H1 (cell line): ENCODE data around the gene ROR1. TPM values are rescaled to one million over a fixed set of nuclear protein-coding genes. Genes with fewer than 3 reads are reported as not detected.

Source experiments
- CTCF ChIA-PET: fragments of 300-600 bp; sonication (Branson Sonifier 250); formaldehyde crosslinking; loops from one replicate; lab custom pipeline; 2021; ENCODE audit not compliant: partially characterized antibody; lab: Charles Lee
- POLR2A ChIA-PET: fragments of 300-600 bp; sonication (Branson Sonifier 250); formaldehyde crosslinking; loops from one replicate; lab custom pipeline; 2021; ENCODE audit warnings: inconsistent platforms; ENCODE audit not compliant: partially characterized antibody; lab: Charles Lee
- DNase-seq, 2 experiments: peaks; one replicate each; pipeline versions ENCODE4 v3.0.0 to v3.0.0-alpha.2; 2010 to 2022; ENCODE audit warnings: low spot score in 2 of 2, low read depth in 1 of 2, mixed read lengths in 1 of 2
- FAIRE-seq: peaks from 2 replicates; lab custom pipeline; 2011; peaks lifted over from hg19 to GRCh38; lab: Jason Lieb, UNC
- H2AFZ ChIP-seq: 2 replicates; pipeline ENCODE4 v1.8.1; 2012; ENCODE audit warnings: low read length, inconsistent platforms
- H2AK5ac ChIP-seq: 2 replicates; pipeline ENCODE4 v1.6.1; 2013; ENCODE audit warnings: low read depth, low read length
- H2BK120ac ChIP-seq: replicated peaks from 2 replicates; pipeline ENCODE3; 2013; ENCODE audit warnings: low read depth, low read length, inconsistent platforms
- H2BK12ac ChIP-seq: 2 replicates; pipeline ENCODE4 v1.6.1; 2013; ENCODE audit warnings: low read depth, low read length
- H2BK15ac ChIP-seq: 2 replicates; pipeline ENCODE4 v1.6.1; 2013; ENCODE audit warnings: low read length
- H2BK20ac ChIP-seq: 2 replicates; pipeline ENCODE4 v1.6.1; 2013; ENCODE audit warnings: low read length
- H2BK5ac ChIP-seq: 2 replicates; pipeline ENCODE4 v1.6.1; 2013; ENCODE audit warnings: low read depth, low read length
- H3K14ac ChIP-seq: 2 replicates; pipeline ENCODE4 v1.6.1; 2013; ENCODE audit warnings: inconsistent platforms; ENCODE audit not compliant: insufficient read length
- H3K18ac ChIP-seq: 2 replicates; pipeline ENCODE4 v1.6.1; 2013; ENCODE audit warnings: low read length; ENCODE audit errors: extremely low read depth
- H3K23ac ChIP-seq: 2 replicates; pipeline ENCODE4 v1.6.1; 2013; ENCODE audit warnings: inconsistent platforms; ENCODE audit not compliant: insufficient read length
- H3K23me2 ChIP-seq: 2 replicates; pipeline ENCODE4 v1.6.1; 2013; ENCODE audit warnings: low read depth, low read length
- H3K27ac ChIP-seq: 2 replicates; pipeline ENCODE4 v1.6.1; 2011; ENCODE audit warnings: low read depth, low read length, inconsistent platforms
- H3K27me3 ChIP-seq, 4 experiments: replicated peaks in 1 of 4; 1 replicate in 1 of 4; 2 replicates in 3 of 4; pipeline versions ENCODE4 v1.6.1 to v1.8.1; 2011 to 2013; ENCODE audit warnings: low read length in 3 of 4, mild to moderate bottlenecking in 3 of 4, inconsistent platforms in 2 of 4, mixed read lengths in 2 of 4, moderate library complexity in 1 of 4; ENCODE audit not compliant: control insufficient read depth in 3 of 4, insufficient read depth in 3 of 4; ENCODE audit errors: extremely low read depth in 1 of 4
- H3K36me3 ChIP-seq, 4 experiments: 2 replicates each; pipeline versions ENCODE4 v1.6.1 to v1.8.1; 2011 to 2013; ENCODE audit warnings: mild to moderate bottlenecking in 4 of 4, low read length in 3 of 4, moderate library complexity in 2 of 4, control low read depth in 1 of 4, inconsistent platforms in 1 of 4; ENCODE audit not compliant: insufficient read depth in 4 of 4, control insufficient read depth in 2 of 4
- H3K4ac ChIP-seq: replicated peaks from 2 replicates; pipeline ENCODE3; 2013; ENCODE audit warnings: low read length, low read depth, mixed read lengths, inconsistent platforms; ENCODE audit not compliant: insufficient read length
- H3K4me1 ChIP-seq, 4 experiments: replicated peaks in 1 of 4; 1 replicate in 1 of 4; 2 replicates in 3 of 4; pipeline versions ENCODE4 v1.6.1 to v1.8.1; 2011 to 2013; ENCODE audit warnings: low read length in 3 of 4, inconsistent platforms in 2 of 4, mixed read lengths in 1 of 4; ENCODE audit not compliant: insufficient read depth in 4 of 4, control insufficient read depth in 3 of 4
- H3K4me2 ChIP-seq, 2 experiments: 2 replicates each; pipeline versions ENCODE4 v1.6.1 to v1.8.1; 2011 to 2013; ENCODE audit warnings: low read depth in 2 of 2, low read length in 2 of 2, control low read depth in 1 of 2, inconsistent platforms in 1 of 2, mild to moderate bottlenecking in 1 of 2; ENCODE audit not compliant: insufficient read depth in 1 of 2
- H3K4me3 ChIP-seq, 4 experiments: fragments of 200-600, 300-600 bp in 1 of 4; sonication (generic), shearing (Covaris generic), sonication (Bioruptor Twin) in 1 of 4; 2 replicates each; pipeline versions ENCODE4 v1.5.1 to v1.8.1; 2011 to 2016; ENCODE audit warnings: low read length in 4 of 4, low read depth in 3 of 4, control low read depth in 2 of 4, inconsistent platforms in 2 of 4, mild to moderate bottlenecking in 2 of 4, mixed read lengths in 1 of 4, moderate library complexity in 1 of 4; ENCODE audit not compliant: insufficient read depth in 2 of 4; ENCODE audit errors: extremely low read depth in 1 of 4
- H3K56ac ChIP-seq: replicated peaks from 2 replicates; pipeline ENCODE3; 2013; ENCODE audit warnings: low read depth, mild to moderate bottlenecking, mixed read lengths, low read length, inconsistent platforms; ENCODE audit not compliant: insufficient read length
- H3K79me1 ChIP-seq: 2 replicates; pipeline ENCODE4 v1.6.1; 2013; ENCODE audit warnings: low read depth, low read length, control low read depth
- H3K79me2 ChIP-seq, 2 experiments: 2 replicates each; pipeline versions ENCODE4 v1.6.1 to v1.8.1; 2012 to 2013; ENCODE audit warnings: low read length in 2 of 2, mild to moderate bottlenecking in 2 of 2, inconsistent platforms in 1 of 2; ENCODE audit not compliant: insufficient read depth in 2 of 2, control insufficient read depth in 1 of 2
- H3K9ac ChIP-seq, 4 experiments: replicated peaks in 1 of 4; 1 replicate in 1 of 4; 2 replicates in 3 of 4; pipeline versions ENCODE4 v1.6.1 to v1.8.1; 2011 to 2013; ENCODE audit warnings: low read depth in 3 of 4, low read length in 3 of 4, control low read depth in 2 of 4, mild to moderate bottlenecking in 2 of 4, moderate library complexity in 2 of 4, inconsistent platforms in 1 of 4; ENCODE audit errors: extremely low read depth in 1 of 4
- H3K9me3 ChIP-seq, 2 experiments: 2 replicates each; pipeline versions ENCODE4 v1.6.1 to v1.8.1; 2012 to 2013; ENCODE audit warnings: mild to moderate bottlenecking in 2 of 2, moderate library complexity in 2 of 2, control low read depth in 1 of 2, inconsistent platforms in 1 of 2, low read depth in 1 of 2, low read length in 1 of 2, mixed read lengths in 1 of 2; ENCODE audit not compliant: insufficient read depth in 2 of 2
- H4K20me1 ChIP-seq, 2 experiments: replicated peaks in 1 of 2; 2 replicates each; pipeline versions ENCODE3 to v1.8.1; 2011 to 2013; ENCODE audit warnings: inconsistent platforms in 2 of 2, low read length in 2 of 2, mild to moderate bottlenecking in 1 of 2; ENCODE audit not compliant: insufficient read depth in 2 of 2, control insufficient read depth in 1 of 2
- H4K5ac ChIP-seq: 2 replicates; pipeline ENCODE4 v1.6.1; 2013; ENCODE audit warnings: low read length, low read depth, mixed read lengths, inconsistent platforms; ENCODE audit not compliant: insufficient read length
- H4K8ac ChIP-seq: 2 replicates; pipeline ENCODE4 v1.8.0; 2013; ENCODE audit warnings: mild to moderate bottlenecking, moderate library complexity, low read length, inconsistent platforms; ENCODE audit not compliant: insufficient read depth; ENCODE audit errors: extremely low read depth
- H4K91ac ChIP-seq: replicated peaks from 2 replicates; pipeline ENCODE3; 2013; ENCODE audit warnings: low read length, mixed read lengths, inconsistent platforms; ENCODE audit not compliant: insufficient read length
- CEBPB ChIP-seq: IDR thresholded peaks from 2 replicates; pipeline ENCODE4 v1.6.1; 2012; ENCODE audit warnings: low read depth, low read length
- CHD1 ChIP-seq: IDR thresholded peaks from 2 replicates; pipeline ENCODE4 v1.6.1; 2012; ENCODE audit warnings: low read depth, low read length, improper control_type of control experiment
- EZH2 ChIP-seq: fragments of 200-600 bp; sonication (generic); IDR thresholded peaks from 2 replicates; pipeline ENCODE4 v1.7.1; 2012; ENCODE audit warnings: low read depth, mild to moderate bottlenecking, moderate library complexity, low read length, inconsistent platforms; ENCODE audit not compliant: severe bottlenecking
- FOSL1 ChIP-seq: IDR thresholded peaks from 2 replicates; pipeline ENCODE4 v1.6.1; 2011; ENCODE audit warnings: mild to moderate bottlenecking, low read depth, low read length, moderate library complexity; ENCODE audit not compliant: insufficient read depth
- GABPA ChIP-seq: IDR thresholded peaks from 2 replicates; pipeline ENCODE4 v1.6.1; 2011; ENCODE audit warnings: mild to moderate bottlenecking, low read length, moderate library complexity, borderline replicate concordance; ENCODE audit not compliant: insufficient read depth
- JUND ChIP-seq: IDR thresholded peaks from 2 replicates; pipeline ENCODE4 v1.6.1; 2011; ENCODE audit warnings: mild to moderate bottlenecking, improper control_type of control experiment, low read length
- MAX ChIP-seq: IDR thresholded peaks from 2 replicates; pipeline ENCODE4 v1.6.1; 2012; ENCODE audit warnings: inconsistent platforms
- SUZ12 ChIP-seq: fragments of 200-600 bp; sonication (generic); IDR thresholded peaks from 2 replicates; pipeline ENCODE4 v1.6.1; 2012; ENCODE audit warnings: mild to moderate bottlenecking, inconsistent platforms, low read length, moderate library complexity, mixed read lengths
- TAF7 ChIP-seq: optimal IDR thresholded peaks from 2 replicates; pipeline ENCODE3; 2011; ENCODE audit warnings: low read depth, mild to moderate bottlenecking, inconsistent platforms, low read length, moderate library complexity, borderline replicate concordance
- TBP ChIP-seq: IDR thresholded peaks from 2 replicates; pipeline ENCODE4 v1.6.1; 2011; ENCODE audit warnings: low read depth, low read length, improper control_type of control experiment
- ZNF274 ChIP-seq: IDR thresholded peaks from 2 replicates; pipeline ENCODE4 v1.7.0; 2012; ENCODE audit warnings: low read length, borderline replicate concordance; ENCODE audit errors: extremely low read depth
- polyA plus RNA-seq, 7 experiments: library from polyadenylated mRNA; depleted of rRNA in 3 of 7; stranded (reverse) in 5 of 7; unstranded in 2 of 7; fragments of >200 nt in 5 of 7; fragments of 200-250 nt in 2 of 7; gene quantifications; 1 replicate in 5 of 7; 2 replicates in 1 of 7; 4 replicates in 1 of 7; pipeline versions ENCODE4 v1.2.1 to v1.2.3, GENCODE V29; 2011 to 2013; ENCODE audit warnings: missing spikeins in 2 of 7, mixed read lengths in 2 of 7
- total RNA-seq: library from RNA; stranded (reverse); fragmentation: NEBNext Ultra II Directional; extraction: Animal tissue kit (Norgen Biotek cat#: 25700); gene quantifications from 2 replicates; pipeline ENCODE4 v1.2.1, GENCODE V29; 2021
- TF ChIP-seq, protein P1 (sequence below): IDR thresholded peaks from 2 replicates; pipeline ENCODE4 v1.6.1; 2012; ENCODE audit warnings: low read length, inconsistent platforms

Gene ROR1
- total and polyA plus RNA-seq, 2 of the 8 experiments (the other 6 are each of a cell fraction or from before 2014, with no cell fraction given) = 33.6 to 73.6 TPM

- no peak overlapping the region for H3K4me3 ChIP-seq
- 0 out of 2 replicates have a peak, but pooled peaks cover under 1% of the 10 kb centered on the region for H3K23me2 ChIP-seq
- H2BK20ac ChIP-seq = peak overlapping the region; percentile 53; the same call in 1 of the 2 replicates
- H3K9me3 ChIP-seq = no peaks in the 10 kb centered on the region
- H3K27me3 ChIP-seq = no peaks in the 10 kb centered on the region
- H4K8ac ChIP-seq = no peak overlapping the region
- no peak overlapping the region for H3K23ac ChIP-seq
- no peak overlapping the region for H2BK15ac ChIP-seq
- H4K91ac ChIP-seq = peak overlapping the region; percentile 86
- H4K5ac ChIP-seq = no peak overlapping the region
- H3K56ac ChIP-seq = no peak overlapping the region
- H3K4me1 ChIP-seq = peaks cover 30 to 72% (median 58%) of the 10 kb centered on the region in 4 experiments
- H3K79me2 ChIP-seq = peaks cover 33 to 90% of the 10 kb centered on the region in 2 experiments
- no peak overlapping the region for H3K14ac ChIP-seq
- no peaks in the 10 kb centered on the region for H3K36me3 ChIP-seq
- peaks cover 0 to 2% of the 10 kb centered on the region in 2 experiments for H4K20me1 ChIP-seq
- ChIA-PET POLR2A (interaction anchor here (2.6 to 7.5 kb wide), 2 partner anchors 9 to 11 kb away, joined by 8 to 47 read pairs; no protein-coding TSS in a partner anchor), CTCF (interaction anchor here (1.0 to 1.5 kb wide), 4 partner anchors 8 to 134 kb away, joined by 3 to 4 read pairs (median 4); no protein-coding TSS in a partner anchor)
- peak overlapping the region in 1 of 2 experiments; percentile 60; a peak in 1 of 4 replicates for H3K4me2 ChIP-seq
- no peak for DNase-seq
- no peak overlapping the region for H3K4ac ChIP-seq
- no peak overlapping the region for H3K27ac ChIP-seq
- no peak overlapping the region for H2AFZ ChIP-seq
- no peak overlapping the region for H3K9ac ChIP-seq
- H2AK5ac ChIP-seq = no peak overlapping the region
- H2BK5ac ChIP-seq = peak overlapping the region; percentile 96; the same call in 1 of the 2 replicates
- FAIRE-seq = no peak
- H2BK12ac ChIP-seq = no peak overlapping the region; the same call in 1 of the 2 replicates
- no peak overlapping the region; the same call in 1 of the 2 replicates for H3K18ac ChIP-seq
- peak overlapping the region; percentile 19 for H2BK120ac ChIP-seq
- H3K79me1 ChIP-seq = peaks cover 13% of the 10 kb centered on the region
- TF ChIP-seq CHD1 (no peak), EZH2 (no peak), FOSL1 (no peak), MAX (no peak), SUZ12 (no peak), JUND (no peak), TBP (no peak), GABPA (no peak), ZNF274 (no peak), CEBPB (no peak), TAF7 (no peak)
- TF ChIP-seq, protein P1, sequence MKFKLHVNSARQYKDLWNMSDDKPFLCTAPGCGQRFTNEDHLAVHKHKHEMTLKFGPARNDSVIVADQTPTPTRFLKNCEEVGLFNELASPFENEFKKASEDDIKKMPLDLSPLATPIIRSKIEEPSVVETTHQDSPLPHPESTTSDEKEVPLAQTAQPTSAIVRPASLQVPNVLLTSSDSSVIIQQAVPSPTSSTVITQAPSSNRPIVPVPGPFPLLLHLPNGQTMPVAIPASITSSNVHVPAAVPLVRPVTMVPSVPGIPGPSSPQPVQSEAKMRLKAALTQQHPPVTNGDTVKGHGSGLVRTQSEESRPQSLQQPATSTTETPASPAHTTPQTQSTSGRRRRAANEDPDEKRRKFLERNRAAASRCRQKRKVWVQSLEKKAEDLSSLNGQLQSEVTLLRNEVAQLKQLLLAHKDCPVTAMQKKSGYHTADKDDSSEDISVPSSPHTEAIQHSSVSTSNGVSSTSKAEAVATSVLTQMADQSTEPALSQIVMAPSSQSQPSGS = no peak
Observed at GRCh38 chr1:63784083-63784482, 10.3 kb downstream of the ROR1 start.
